Effector CD8-positive, alpha-beta T cell (primary cell): ENCODE measurements around the gene IMPG1.

ENCODE experiments used
- DNase-seq: peaks from one replicate; lab custom pipeline; 2025; lab: John Stamatoyannopoulos, UW

The IMPG1 gene

DNA sequence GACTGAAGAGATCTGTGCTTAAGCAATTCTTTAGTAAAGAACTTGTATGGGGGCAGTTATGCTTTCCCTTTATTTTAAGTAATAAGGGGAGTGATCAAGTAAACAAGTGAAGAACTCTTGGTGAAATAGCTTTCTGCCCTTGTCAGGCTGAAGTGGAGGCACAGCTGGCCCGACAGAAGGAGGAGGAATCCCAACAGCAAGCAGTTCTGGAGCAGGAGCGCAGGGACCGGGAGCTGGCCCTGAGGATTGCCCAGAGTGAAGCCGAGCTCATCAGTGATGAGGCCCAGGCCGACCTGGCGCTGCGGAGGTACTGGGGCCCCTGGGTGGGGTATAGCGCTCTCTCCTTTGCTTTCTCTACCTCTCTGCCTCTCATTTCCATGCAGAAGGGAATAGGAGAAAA lies 180.1 kb downstream of the IMPG1 start:
- DNase-seq: no peak

DNA sequence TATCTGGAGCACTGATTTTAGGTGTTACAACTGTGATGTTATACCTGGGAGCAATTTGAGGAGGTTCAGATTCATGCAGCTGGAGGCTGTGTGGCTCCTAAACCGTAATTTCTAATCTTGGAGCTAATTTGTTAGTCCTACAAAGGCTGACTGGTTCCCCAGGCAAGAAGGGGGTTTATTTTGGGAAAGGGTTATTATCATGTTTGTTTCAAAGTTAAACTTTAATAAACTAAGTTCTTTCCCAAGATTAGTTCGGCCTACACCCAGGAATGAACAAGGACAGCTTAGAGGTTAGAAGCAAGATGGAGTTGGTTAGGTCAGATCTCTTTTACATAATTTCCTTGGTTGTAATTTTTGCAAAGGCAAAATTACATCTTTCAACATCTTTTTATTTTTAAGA lies 187.6 kb downstream of the IMPG1 start:
- DNase-seq: no peak

DNA sequence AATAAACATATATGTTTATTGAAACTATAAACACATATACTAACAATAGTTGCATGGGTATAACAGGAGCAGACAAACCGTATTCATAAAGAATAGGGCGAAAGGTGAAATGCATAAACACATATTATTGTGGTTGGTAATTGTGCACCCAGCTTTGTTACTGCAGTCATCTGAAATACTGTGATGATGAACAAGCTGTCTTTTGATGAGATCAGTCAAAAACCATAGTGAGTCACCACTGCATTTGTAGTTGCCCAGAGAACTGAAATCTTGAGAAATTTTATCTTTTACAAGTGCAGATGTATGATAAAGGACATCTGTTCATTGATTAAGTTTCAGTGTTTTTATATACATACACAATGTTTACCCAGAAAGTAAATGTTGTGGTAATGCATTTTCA lies 189.7 kb downstream of the IMPG1 start:
- no peak for DNase-seq

DNA sequence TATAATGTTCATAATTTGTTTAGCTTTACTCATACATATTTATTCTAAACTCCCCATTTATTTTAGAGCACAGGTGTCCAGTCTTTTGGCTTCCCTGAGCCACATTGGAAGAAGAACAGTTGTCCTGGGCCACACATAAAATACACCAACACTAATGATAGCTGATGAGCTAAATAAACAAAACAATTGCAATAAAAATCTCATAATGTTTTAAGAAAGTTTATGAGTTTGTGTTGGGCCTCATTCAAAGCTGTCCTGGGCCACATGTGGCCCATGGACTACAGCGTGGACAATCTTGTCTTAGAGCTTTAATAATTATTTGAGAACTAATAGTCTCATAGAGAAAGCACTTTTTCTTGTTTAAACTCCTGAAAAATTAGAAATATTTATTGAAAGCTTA lies 192.2 kb downstream of the IMPG1 start:
- DNase-seq: no peak

DNA sequence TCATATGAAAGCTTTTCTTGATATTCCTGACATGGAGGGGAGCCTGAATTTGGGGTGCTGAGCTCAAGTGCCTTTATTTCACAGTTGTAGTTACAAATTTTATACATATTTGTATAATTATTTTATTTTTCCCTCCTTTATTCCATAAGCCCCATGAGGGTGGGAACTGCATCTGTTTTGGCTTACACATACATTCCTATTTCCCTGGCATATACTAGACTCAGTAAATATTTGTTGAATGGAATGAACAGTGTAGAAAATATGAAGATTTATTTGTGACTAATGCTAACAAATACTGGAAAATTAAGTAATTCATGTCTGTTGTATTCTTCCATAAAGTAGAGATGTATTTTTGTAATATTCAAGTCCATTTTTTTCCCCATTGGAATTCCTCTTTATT lies 196.3 kb downstream of the IMPG1 start:
- no peak for DNase-seq

DNA sequence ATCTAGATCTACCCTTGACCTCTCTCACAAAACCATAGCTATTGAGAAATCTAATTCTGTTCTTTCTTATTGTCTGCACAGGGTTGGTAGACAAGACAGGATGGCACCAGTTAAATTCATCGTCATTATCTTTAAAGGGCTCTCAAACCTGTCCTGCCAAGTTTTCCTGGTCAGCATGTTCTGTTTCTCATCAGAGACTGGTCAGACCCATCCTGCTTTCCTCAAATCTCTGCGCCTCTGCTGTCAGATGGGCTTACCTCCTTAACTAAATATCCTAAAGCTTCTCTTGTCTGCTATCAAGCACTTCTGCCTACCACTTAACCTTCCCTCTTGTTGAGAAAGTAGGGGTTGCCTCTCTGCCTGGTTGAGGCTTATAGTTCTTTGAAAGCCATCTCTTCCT lies 198.2 kb downstream of the IMPG1 start:
- DNase-seq: no peak
